Measurements from ENCODE around the gene PITRM1.
"Not testable (repeated sequence)": the region's sequence is repeated elsewhere in the genome, so short reads cannot be mapped to it uniquely, and the experiment has no call there.

The PITRM1 gene

GRCh38 chr10:3197348-3198003 is 24.9 kb upstream of the PITRM1 start:
- peak; percentile 64 to 87 (median 74) for DNase-seq

- no peak for DNase-seq
Observed at GRCh38 chr10:3196958-3197347, 24.4 kb upstream of the PITRM1 start.

GRCh38 chr10:3196482-3196881 is 23.9 kb upstream of the PITRM1 start:
- no peak for DNase-seq

- no peak for DNase-seq
Observed at GRCh38 chr10:3195726-3196125, 23.1 kb upstream of the PITRM1 start.

- no peak for DNase-seq
Observed at GRCh38 chr10:3195286-3195685, 22.7 kb upstream of the PITRM1 start.

- no peak for DNase-seq
Observed at GRCh38 chr10:3194871-3195270, 22.3 kb upstream of the PITRM1 start.

GRCh38 chr10:3193751-3194150 is 21.2 kb upstream of the PITRM1 start:
- DNase-seq = no peak

- DNase-seq = peak; percentile 64 to 72 (median 70)
Observed at GRCh38 chr10:3192856-3193635, 20.5 kb upstream of the PITRM1 start.

- DNase-seq = no peak
Observed at GRCh38 chr10:3190817-3191216, 18.2 kb upstream of the PITRM1 start.

- DNase-seq = not testable (repeated sequence)
Observed at GRCh38 chr10:3187229-3187628, 14.6 kb upstream of the PITRM1 start.

GRCh38 chr10:3186368-3186767 is 13.8 kb upstream of the PITRM1 start:
- DNase-seq = no peak

GRCh38 chr10:3185386-3185785 is 12.8 kb upstream of the PITRM1 start:
- DNase-seq = no peak

- no peak for DNase-seq
Observed at GRCh38 chr10:3180355-3181025, 7.9 kb upstream of the PITRM1 start.

- DNase-seq = no peak
Observed at GRCh38 chr10:3179174-3179573, 6.6 kb upstream of the PITRM1 start.

- DNase-seq = no peak
Observed at GRCh38 chr10:3178042-3178441, 5.5 kb upstream of the PITRM1 start.

GRCh38 chr10:3173171-3173878 is 743 bp upstream of the PITRM1 start:
- DNase-seq = no peak

GRCh38 chr10:3172081-3172445 is 519 bp downstream of the PITRM1 start:
- DNase-seq = peak; percentile 21 to 55 (median 45)

- not testable (repeated sequence) for DNase-seq
Observed at GRCh38 chr10:3171488-3171887, 1.1 kb downstream of the PITRM1 start.

GRCh38 chr10:3169673-3170072 is 2.9 kb downstream of the PITRM1 start:
- DNase-seq = no peak

GRCh38 chr10:3169271-3169670 is 3.3 kb downstream of the PITRM1 start:
- no peak for DNase-seq

- no peak for DNase-seq
Observed at GRCh38 chr10:3167611-3168330, 4.8 kb downstream of the PITRM1 start.

GRCh38 chr10:3166496-3167290 is 5.9 kb downstream of the PITRM1 start:
- DNase-seq = no peak
